Urothelium cell line (cell line): ENCODE results near the gene PIKFYVE.
"Not testable (repeated sequence)": the region's sequence is repeated elsewhere in the genome, so short reads cannot be mapped to it uniquely, and the experiment has no call there.

Experiments used
- DNase-seq: peaks from one replicate; pipeline ENCODE4 v3.0.0; 2011; ENCODE audit warnings: low spot score, mixed read lengths
- FAIRE-seq: peaks from 2 replicates; lab custom pipeline; 2011; peaks lifted over from hg19 to GRCh38; lab: Jason Lieb, UNC

PIKFYVE gene

GRCh38 chr2:208254871-208255556 is 11.0 kb upstream of the PIKFYVE start, which contains the start of gene IDH1:
TSS of gene IDH1 (minus strand) at chr2:208255071. CDS start at chr2:208251551, 3,520 bp downstream.
- FAIRE-seq (peak; percentile 72), DNase-seq (peak; percentile 95)

GRCh38 chr2:208255557-208256106 is 10.4 kb upstream of the PIKFYVE start:
- DNase-seq (no peak), FAIRE-seq (no peak)

GRCh38 chr2:208256192-208256782 is 9.8 kb upstream of the PIKFYVE start:
- DNase-seq, result peak; percentile 11
- FAIRE-seq, result no peak

GRCh38 chr2:208256849-208257813 is 8.9 kb upstream of the PIKFYVE start:
- not testable (repeated sequence) for DNase-seq, FAIRE-seq

- DNase-seq (peak; percentile 27), FAIRE-seq (no peak)
These were observed 669 bp upstream of the PIKFYVE start for GRCh38 chr2:208265371-208265800.

GRCh38 chr2:208266553-208266893 is 468 bp downstream of the PIKFYVE start:
- DNase-seq (no peak), FAIRE-seq (no peak)

- DNase-seq (no peak), FAIRE-seq (no peak)
These were observed 881 bp downstream of the PIKFYVE start for GRCh38 chr2:208266936-208267335.

- DNase-seq, FAIRE-seq: not testable (repeated sequence)
These were observed 1.5 kb downstream of the PIKFYVE start for GRCh38 chr2:208267526-208267925.

GRCh38 chr2:208268156-208268952 is 2.3 kb downstream of the PIKFYVE start:
- FAIRE-seq (no peak), DNase-seq (no peak)

GRCh38 chr2:208269091-208269490 is 3.0 kb downstream of the PIKFYVE start:
- DNase-seq (no peak), FAIRE-seq (no peak)

GRCh38 chr2:208274748-208275147 is 8.7 kb downstream of the PIKFYVE start:
- DNase-seq, result no peak

GRCh38 chr2:208278549-208278948 is 12.5 kb downstream of the PIKFYVE start:
- DNase-seq, result no peak
- FAIRE-seq, result no peak

More at GRCh38 chr2:208274748-208275147, 8.7 kb downstream of the PIKFYVE start:
- no peak for FAIRE-seq

GRCh38 chr2:208279236-208279635 is 13.2 kb downstream of the PIKFYVE start:
- FAIRE-seq, result no peak
- no peak for DNase-seq

- no peak for DNase-seq
- FAIRE-seq, result no peak
These were observed 14.2 kb downstream of the PIKFYVE start for GRCh38 chr2:208280234-208280633.

GRCh38 chr2:208280933-208281332 is 14.9 kb downstream of the PIKFYVE start:
- DNase-seq (no peak), FAIRE-seq (no peak)

- no peak for FAIRE-seq
- no peak for DNase-seq
These were observed 19.8 kb downstream of the PIKFYVE start for GRCh38 chr2:208285853-208286252.

GRCh38 chr2:208294482-208295024 is 28.5 kb downstream of the PIKFYVE start:
- FAIRE-seq, result no peak
- DNase-seq, result no peak

GRCh38 chr2:208295834-208296233 is 29.8 kb downstream of the PIKFYVE start:
- no peak for FAIRE-seq

GRCh38 chr2:208296610-208297009 is 30.6 kb downstream of the PIKFYVE start:
- no peak for FAIRE-seq
- no peak for DNase-seq

More at GRCh38 chr2:208295834-208296233, 29.8 kb downstream of the PIKFYVE start:
- DNase-seq, result no peak

GRCh38 chr2:208297961-208298360 is 31.9 kb downstream of the PIKFYVE start:
- DNase-seq (no peak), FAIRE-seq (no peak)
